Karpas-422 (cell line): ENCODE measurements around the gene BEAN1. TPM values are rescaled to one million over a fixed set of nuclear protein-coding genes. Genes with fewer than 3 reads are reported as not detected.

Source experiments
- DNase-seq: peaks from one replicate; pipeline ENCODE4 v3.0.0-alpha.2; 2015
- H2AFZ ChIP-seq: fragments of 200-600 bp; sonication (generic); 2 replicates; pipeline ENCODE4 v1.6.1; 2014; ENCODE audit warnings: antibody characterized with exemption, low read length, mixed read lengths
- H3K27ac ChIP-seq: fragments of 200-600 bp; sonication (generic); 2 replicates; pipeline ENCODE4 v1.5.1; 2014; ENCODE audit warnings: mild to moderate bottlenecking, low read length, moderate library complexity
- H3K27me3 ChIP-seq: fragments of 200-600 bp; sonication (generic); 2 replicates; pipeline ENCODE4 v1.6.1; 2014; ENCODE audit warnings: low read length, mixed read lengths
- H3K36me3 ChIP-seq: fragments of 200-600 bp; sonication (generic); 2 replicates; pipeline ENCODE4 v1.6.1; 2014; ENCODE audit warnings: low read length, mixed read lengths; ENCODE audit not compliant: insufficient read depth
- H3K4me1 ChIP-seq: fragments of 200-600 bp; sonication (generic); 2 replicates; pipeline ENCODE4 v1.6.1; 2014; ENCODE audit warnings: mild to moderate bottlenecking, low read length, mixed read lengths
- H3K4me2 ChIP-seq: fragments of 200-600 bp; sonication (generic); 2 replicates; pipeline ENCODE4 v1.6.1; 2014; ENCODE audit warnings: low read length, low read depth, mild to moderate bottlenecking; ENCODE audit not compliant: poor library complexity, severe bottlenecking
- H3K4me3 ChIP-seq: fragments of 200-600 bp; sonication (generic); 2 replicates; pipeline ENCODE4 v1.5.1; 2014; ENCODE audit warnings: mild to moderate bottlenecking, antibody characterized with exemption, low read length, mixed read lengths
- H3K79me2 ChIP-seq: fragments of 200-600 bp; sonication (generic); 2 replicates; pipeline ENCODE4 v1.6.1; 2014; ENCODE audit warnings: mild to moderate bottlenecking, low read length, mixed read lengths
- H3K9ac ChIP-seq: fragments of 200-600 bp; sonication (generic); 2 replicates; pipeline ENCODE4 v1.6.0; 2014; ENCODE audit warnings: low read length
- H3K9me2 ChIP-seq: fragments of 200-600 bp; sonication (generic), shearing (Covaris generic); replicated peaks from 2 replicates; pipeline ENCODE4 v1.6.0; 2014; ENCODE audit warnings: mild to moderate bottlenecking, low read length, moderate library complexity; ENCODE audit not compliant: insufficient read depth
- H3K9me3 ChIP-seq: fragments of 300-700, 200-600 bp; sonication (generic); 2 replicates; pipeline ENCODE4 v1.6.1; 2014; ENCODE audit warnings: low read length, mixed read lengths
- H4K20me1 ChIP-seq: fragments of 200-600 bp; sonication (generic); 2 replicates; pipeline ENCODE4 v1.6.1; 2014; ENCODE audit warnings: mild to moderate bottlenecking, antibody characterized with exemption, low read length, low read depth; ENCODE audit not compliant: insufficient read depth
- total RNA-seq: library from RNA; depleted of rRNA; stranded (reverse); fragments of >200 nt; shearing (Covaris generic); gene quantifications from 2 replicates; pipeline ENCODE4 v1.2.3, GENCODE V29; 2014; ENCODE audit warnings: low replicate concordance

The BEAN1 gene
- total RNA-seq, 1 experiment from 2014 or later: not detected

- H3K4me1 ChIP-seq: no peaks in the 10 kb centered on the region; the same call in 1 of the 2 replicates
- DNase-seq: no peak
- no peak overlapping the region for H3K9ac ChIP-seq
- no peaks in the 10 kb centered on the region for H3K9me2 ChIP-seq
- H4K20me1 ChIP-seq: no peaks in the 10 kb centered on the region
- no peak overlapping the region for H3K4me2 ChIP-seq
- H3K27me3 ChIP-seq: no peaks in the 10 kb centered on the region
- H3K9me3 ChIP-seq: no peaks in the 10 kb centered on the region
- no peak overlapping the region for H3K4me3 ChIP-seq
- no peak overlapping the region for H3K27ac ChIP-seq
- H3K79me2 ChIP-seq: no peaks in the 10 kb centered on the region
- no peaks in the 10 kb centered on the region for H3K36me3 ChIP-seq
- H2AFZ ChIP-seq: no peak overlapping the region
These were observed 25.5 kb upstream of the BEAN1 start for GRCh38 chr16:66401610-66402009.

GRCh38 chr16:66402166-66402565 is 24.9 kb upstream of the BEAN1 start:
- no peaks in the 10 kb centered on the region for H3K27me3 ChIP-seq
- H3K9me3 ChIP-seq: no peaks in the 10 kb centered on the region
- no peaks in the 10 kb centered on the region for H3K36me3 ChIP-seq
- peaks cover 3% of the 10 kb centered on the region; the same call in 1 of the 2 replicates for H3K4me1 ChIP-seq
- H3K27ac ChIP-seq: no peak overlapping the region
- no peak for DNase-seq
- no peak overlapping the region for H3K4me3 ChIP-seq
- H3K4me2 ChIP-seq: no peak overlapping the region
- H3K9me2 ChIP-seq: no peaks in the 10 kb centered on the region
- no peaks in the 10 kb centered on the region for H3K79me2 ChIP-seq
- no peak overlapping the region for H2AFZ ChIP-seq
- no peak overlapping the region for H3K9ac ChIP-seq
- no peaks in the 10 kb centered on the region for H4K20me1 ChIP-seq

- H3K36me3 ChIP-seq: no peaks in the 10 kb centered on the region
- H3K9ac ChIP-seq: no peak overlapping the region
- DNase-seq: no peak
- H3K79me2 ChIP-seq: no peaks in the 10 kb centered on the region
- H2AFZ ChIP-seq: no peak overlapping the region
- no peaks in the 10 kb centered on the region for H3K9me3 ChIP-seq
- no peaks in the 10 kb centered on the region for H3K27me3 ChIP-seq
- no peak overlapping the region for H3K4me3 ChIP-seq
- no peaks in the 10 kb centered on the region for H4K20me1 ChIP-seq
- H3K4me2 ChIP-seq: no peak overlapping the region
- H3K27ac ChIP-seq: no peak overlapping the region
- H3K9me2 ChIP-seq: no peaks in the 10 kb centered on the region
- peaks cover 3% of the 10 kb centered on the region; the same call in 1 of the 2 replicates for H3K4me1 ChIP-seq
These were observed 24.4 kb upstream of the BEAN1 start for GRCh38 chr16:66402591-66403230.

- Histone ChIP-seq H3K27me3 (no peaks in the 10 kb centered on the region), H3K9ac (no peak overlapping the region), H3K9me3 (no peaks in the 10 kb centered on the region), H3K27ac (no peak overlapping the region), H4K20me1 (no peaks in the 10 kb centered on the region), H3K4me1 (peaks cover 3% of the 10 kb centered on the region; the same call in 1 of the 2 replicates), H3K4me3 (no peak overlapping the region), H3K4me2 (no peak overlapping the region), H3K79me2 (no peaks in the 10 kb centered on the region), H3K9me2 (no peaks in the 10 kb centered on the region), H2AFZ (no peak overlapping the region), H3K36me3 (no peaks in the 10 kb centered on the region)
- no peak for DNase-seq
These were observed 23.5 kb upstream of the BEAN1 start for GRCh38 chr16:66403531-66404145.

DNA sequence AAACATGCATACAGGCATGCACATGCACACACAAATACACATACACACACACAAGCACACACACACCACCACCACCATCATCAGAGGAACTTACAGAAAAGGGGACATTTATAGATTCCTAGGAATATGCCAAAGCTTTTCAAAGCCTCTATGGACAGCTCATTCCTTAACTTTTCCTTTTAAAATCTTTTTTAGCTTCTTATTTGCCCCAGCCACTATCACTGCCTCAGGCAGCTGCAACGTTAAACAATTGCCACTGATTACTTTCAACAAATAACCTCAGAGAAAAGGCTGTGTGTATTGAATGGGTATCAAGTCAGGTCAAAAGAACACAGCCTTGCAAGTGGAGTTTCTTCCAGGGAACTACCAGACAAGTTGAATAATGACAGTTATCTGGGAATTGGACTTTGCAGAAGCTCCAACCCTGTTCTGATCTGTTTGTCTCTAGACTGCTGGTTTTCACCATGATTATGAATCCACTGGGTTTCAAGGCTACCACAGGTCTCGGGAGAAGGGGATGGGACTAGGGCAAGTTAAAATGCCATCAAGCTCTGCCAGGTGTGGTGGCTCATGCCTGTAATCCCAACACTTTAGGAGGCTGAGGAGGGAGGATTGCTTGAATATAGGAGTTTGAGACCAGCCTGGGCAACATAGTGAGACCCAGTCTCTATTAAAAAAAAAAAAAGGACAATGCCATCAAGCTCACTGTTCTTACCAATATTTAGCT is 21.9 kb upstream of the BEAN1 start:
- H3K9me2 ChIP-seq: no peaks in the 10 kb centered on the region
- no peaks in the 10 kb centered on the region for H3K36me3 ChIP-seq
- H3K9ac ChIP-seq: no peak overlapping the region
- H3K27ac ChIP-seq: no peak overlapping the region
- no peak for DNase-seq
- no peaks in the 10 kb centered on the region for H4K20me1 ChIP-seq
- H3K27me3 ChIP-seq: no peaks in the 10 kb centered on the region
- no peak overlapping the region for H2AFZ ChIP-seq
- no peak overlapping the region for H3K4me2 ChIP-seq
- no peaks in the 10 kb centered on the region for H3K79me2 ChIP-seq
- H3K4me1 ChIP-seq: peaks cover 3% of the 10 kb centered on the region; the same call in 1 of the 2 replicates
- H3K4me3 ChIP-seq: no peak overlapping the region
- no peaks in the 10 kb centered on the region for H3K9me3 ChIP-seq

DNA sequence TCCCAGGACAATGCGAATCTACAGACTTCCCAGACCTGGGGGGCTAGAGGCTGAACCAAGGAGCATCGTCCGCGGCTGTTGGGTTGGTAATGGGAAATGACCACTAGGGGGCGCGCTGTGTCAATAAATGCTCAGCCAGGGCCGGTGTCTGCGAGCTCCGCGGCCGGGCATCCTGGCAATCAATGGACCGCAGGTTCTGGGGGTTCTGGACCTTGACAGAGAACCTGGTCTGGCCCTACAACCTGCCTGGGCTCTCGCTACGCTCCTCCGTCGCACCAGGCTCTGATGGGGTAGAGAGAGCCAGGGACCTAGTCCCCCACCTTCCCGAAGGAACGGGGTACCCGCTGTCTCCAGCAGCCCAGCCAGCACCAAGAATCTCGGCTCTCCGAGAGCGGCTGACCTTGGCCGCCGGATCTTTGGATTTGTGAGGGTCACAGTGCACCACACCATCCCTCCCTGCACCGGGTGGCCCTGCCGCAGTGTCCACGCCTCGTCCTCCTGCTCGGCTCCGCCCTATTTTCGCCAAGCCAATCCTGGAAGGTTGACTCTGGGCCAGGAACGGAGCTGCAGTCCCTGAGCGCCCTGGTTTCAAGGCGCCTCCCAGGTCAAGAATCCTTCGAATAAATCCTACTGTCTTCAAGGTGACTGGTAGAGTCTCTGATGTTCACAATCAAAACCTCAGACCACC is 20.4 kb upstream of the BEAN1 start:
- H3K36me3 ChIP-seq: no peaks in the 10 kb centered on the region
- no peak overlapping the region; the same call in 1 of the 2 replicates for H2AFZ ChIP-seq
- H3K79me2 ChIP-seq: no peaks in the 10 kb centered on the region
- H3K4me2 ChIP-seq: peak overlapping the region; percentile 38
- H3K9me2 ChIP-seq: no peaks in the 10 kb centered on the region
- H3K27me3 ChIP-seq: no peaks in the 10 kb centered on the region
- no peak overlapping the region for H3K27ac ChIP-seq
- H3K9ac ChIP-seq: peak overlapping the region; percentile 30; the same call in 1 of the 2 replicates
- H3K4me1 ChIP-seq: peaks cover 3% of the 10 kb centered on the region; the same call in 1 of the 2 replicates
- no peaks in the 10 kb centered on the region for H3K9me3 ChIP-seq
- DNase-seq: peak; percentile 88
- peak overlapping the region; percentile 33; the same call in 1 of the 2 replicates for H3K4me3 ChIP-seq
- no peaks in the 10 kb centered on the region for H4K20me1 ChIP-seq

- Histone ChIP-seq H3K36me3 (no peaks in the 10 kb centered on the region), H3K79me2 (no peaks in the 10 kb centered on the region), H4K20me1 (no peaks in the 10 kb centered on the region), H3K9ac (no peak overlapping the region), H3K4me2 (no peak overlapping the region), H3K27me3 (0 out of 2 replicates have a peak, but pooled peaks cover 2% of the 10 kb centered on the region), H3K9me2 (no peaks in the 10 kb centered on the region), H3K9me3 (no peaks in the 10 kb centered on the region), H3K4me1 (peaks cover 3% of the 10 kb centered on the region; the same call in 1 of the 2 replicates), H2AFZ (no peak overlapping the region), H3K4me3 (no peak overlapping the region), H3K27ac (no peak overlapping the region)
- peak; percentile 43 for DNase-seq
These were observed 18.7 kb upstream of the BEAN1 start for GRCh38 chr16:66408163-66409048.
